ENCODE data around the gene DENND4C.

DNA sequence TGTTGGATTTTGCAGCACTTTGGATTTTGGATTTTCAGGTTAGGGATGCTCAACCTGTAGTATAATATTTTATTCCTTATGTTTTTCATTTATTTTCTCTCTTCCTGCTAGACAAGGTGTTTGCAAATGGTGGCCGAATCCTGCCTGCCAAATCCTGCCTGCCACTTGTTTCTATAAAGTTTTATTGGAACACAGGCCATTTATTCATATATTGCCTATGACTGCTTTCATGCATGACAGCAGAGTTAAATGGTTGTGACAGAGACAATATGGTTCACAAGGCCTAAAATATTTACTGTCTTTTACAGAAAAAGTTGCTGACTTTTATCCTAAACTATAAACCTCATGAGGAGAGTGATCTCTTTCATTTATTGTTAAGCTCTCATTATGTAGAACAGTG, 72.7 kb downstream of the DENND4C start:
- TF ChIP-seq CTCF (conservative IDR thresholded peaks at IDR 0.05) (no peak), EZH2 (IDR thresholded peaks at IDR 0.05; ENCODE audit: low read depth) (no peak)

Data from PC-9 (cell line).